Vagina (tissue), 2 donors: ENCODE measurements around the gene LRP2.

ENCODE experiments used
- CTCF ChIP-seq, 3 experiments: fragments of 450-650 bp in 2 of 3; fragments of 200-600 bp in 1 of 3; sonication (generic) in 1 of 3; IDR thresholded peaks; one replicate each; pipeline ENCODE4 v1.5.1; 2017 to 2019; ENCODE audit warnings: antibody characterized with exemption in 3 of 3, mild to moderate bottlenecking in 2 of 3, moderate library complexity in 2 of 3
- POLR2A ChIP-seq, 2 donors: fragments of 450-650 bp; IDR thresholded peaks; one replicate each; pipeline ENCODE4 v1.6.1; 2017; ENCODE audit warnings: antibody characterized with exemption in 2 of 2, mild to moderate bottlenecking in 2 of 2, moderate library complexity in 2 of 2

- TF ChIP-seq CTCF (IDR thresholded peaks at IDR 0.05) (no peak), POLR2A (IDR thresholded peaks at IDR 0.05) (no peak)
Measured at GRCh38 chr2:169291517-169291916, 70.8 kb downstream of the LRP2 start.
